Amniotic stem cell (primary cell): Measurements from ENCODE around the gene DPM3.

Experiments used
- DNase-seq: peaks from one replicate; lab custom pipeline; 2025; lab: John Stamatoyannopoulos, UW

DPM3 gene

GRCh38 chr1:155093911-155094621, 46.3 kb downstream of the DPM3 start:
- peak; percentile 40 for DNase-seq

GRCh38 chr1:155092641-155093040, 47.7 kb downstream of the DPM3 start:
- no peak for DNase-seq

- DNase-seq = no peak
Observed at GRCh38 chr1:155092131-155092530, 48.2 kb downstream of the DPM3 start.

- DNase-seq = peak; percentile 38
Observed at GRCh38 chr1:155091071-155092051, 49.0 kb downstream of the DPM3 start.
